AG08395 (cell line): Measurements from ENCODE around the gene FAM209A.

Source experiments
- DNase-seq: peaks from one replicate; pipeline ENCODE4 v3.0.0; 2012; ENCODE audit warnings: mixed read lengths, low spot score

FAM209A gene

DNA sequence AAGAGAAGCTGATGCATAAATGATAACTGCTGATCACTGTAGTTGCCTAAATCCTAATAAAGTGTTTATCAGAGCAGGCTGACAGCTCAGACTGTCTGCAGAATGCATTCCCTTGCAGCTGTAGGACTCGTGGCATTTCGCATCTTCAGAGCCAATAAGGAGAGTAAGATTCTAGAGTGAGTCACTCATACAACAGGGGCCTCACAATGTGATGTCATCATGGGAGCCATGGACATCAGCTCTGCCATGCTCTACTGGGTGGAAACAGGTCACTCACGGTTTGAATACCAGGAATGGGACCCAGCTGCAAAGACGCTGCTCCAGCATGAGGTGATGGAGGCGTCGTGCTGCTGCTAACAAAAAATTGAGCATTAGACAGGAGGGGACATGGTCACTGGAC, 15.9 kb downstream of the FAM209A start:
- DNase-seq: peak; percentile 30

DNA sequence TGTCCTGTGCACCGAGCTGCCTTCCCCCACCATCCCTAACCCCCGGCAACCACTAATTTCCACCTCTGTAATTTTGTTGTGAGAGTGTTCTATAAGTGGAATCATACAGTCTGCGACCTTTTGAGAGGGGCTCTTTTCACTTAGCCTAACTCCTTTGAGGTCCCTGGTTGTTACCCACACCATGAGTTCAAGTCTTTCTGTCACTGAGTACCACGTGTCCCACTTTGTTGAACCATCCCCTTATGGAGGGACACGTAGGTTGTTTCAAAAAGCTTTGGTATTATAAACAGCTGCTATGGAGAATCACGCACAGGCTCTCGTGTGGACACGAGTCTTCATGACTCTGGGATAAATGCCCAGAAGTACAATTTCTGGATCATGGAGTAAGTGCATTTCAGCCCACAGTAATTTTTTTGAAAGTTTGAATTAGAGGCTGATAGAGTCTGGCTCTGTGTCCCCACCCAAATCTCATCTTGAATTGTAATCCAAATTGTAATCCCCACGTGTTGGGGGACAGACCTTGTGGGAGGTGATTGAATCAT, 18.0 kb downstream of the FAM209A start:
- DNase-seq: peak; percentile 36

DNA sequence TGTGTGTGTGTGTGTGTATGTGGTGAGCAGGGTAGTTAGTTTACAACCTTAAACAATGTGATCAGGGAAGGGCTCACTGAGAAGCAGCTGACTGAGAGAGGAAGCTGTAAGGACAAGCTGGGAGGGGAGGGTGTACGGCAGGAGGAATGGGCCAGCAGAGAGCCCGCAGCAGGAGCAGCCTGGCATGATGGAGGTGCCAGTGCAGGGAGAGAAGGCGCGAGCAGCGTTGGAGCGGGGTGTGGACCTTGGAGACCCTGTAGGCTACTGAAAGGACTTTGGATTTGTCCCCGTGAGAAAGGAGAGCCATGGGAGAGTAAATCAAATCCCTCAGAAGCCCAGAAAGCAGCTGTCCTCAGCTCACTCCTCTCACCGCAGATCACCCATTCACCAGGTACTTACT, 27.0 kb downstream of the FAM209A start:
- DNase-seq: no peak

DNA sequence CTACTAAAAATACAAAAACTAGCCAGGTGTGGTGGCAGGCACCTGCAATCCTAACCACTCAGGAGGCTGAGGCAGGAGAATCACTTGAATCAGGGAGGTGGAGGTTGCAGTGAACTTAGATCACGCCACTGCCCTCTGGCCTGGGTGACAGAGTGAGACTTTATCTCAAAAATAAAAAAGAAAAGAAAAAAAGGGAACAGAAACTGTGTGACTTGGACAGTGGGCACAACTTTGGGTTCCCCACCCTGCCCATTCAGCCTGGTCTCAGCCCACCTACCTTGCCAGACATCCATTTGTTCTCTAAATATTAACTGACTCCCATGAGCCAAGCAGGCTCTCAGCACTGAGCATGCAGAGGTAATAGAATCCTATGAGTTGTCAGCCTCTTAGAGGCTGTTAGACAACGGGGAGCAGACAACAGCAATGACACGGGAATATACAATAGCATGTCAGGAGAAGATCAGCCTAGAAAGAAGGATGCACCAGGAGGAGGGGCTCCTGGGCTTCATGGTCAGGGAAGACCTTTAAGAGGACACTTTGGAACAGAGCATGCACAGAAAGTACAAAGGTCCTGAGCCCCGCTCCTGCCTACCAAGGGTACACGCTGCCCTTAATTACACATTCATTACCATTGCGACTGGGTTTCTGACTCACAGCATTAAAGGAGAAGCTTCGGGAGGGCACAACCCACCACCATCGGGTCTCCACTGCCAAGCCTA, 28.5 kb downstream of the FAM209A start:
- no peak for DNase-seq

DNA sequence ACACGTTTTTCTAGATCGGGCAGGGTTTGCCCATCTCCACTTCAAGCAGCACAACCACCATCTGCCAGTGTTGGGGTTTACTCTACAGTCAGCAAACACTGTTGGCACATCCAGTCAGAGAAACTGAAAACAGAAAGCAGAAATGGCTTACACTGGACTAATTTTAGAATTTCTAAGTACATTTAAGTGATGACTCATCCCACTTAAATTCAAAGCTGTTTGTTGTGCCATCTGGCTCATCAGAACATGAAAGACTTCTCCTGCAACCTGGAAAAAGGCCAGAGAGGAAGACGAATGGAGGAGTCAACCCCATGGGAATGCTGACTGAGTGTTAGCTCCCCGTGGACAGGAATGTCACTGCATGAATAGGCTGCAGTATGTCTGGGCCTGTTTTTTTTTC, 30.3 kb downstream of the FAM209A start:
- DNase-seq: peak; percentile 94

- no peak for DNase-seq
These were observed 34.4 kb downstream of the FAM209A start for GRCh38 chr20:56558968-56559367.

DNA sequence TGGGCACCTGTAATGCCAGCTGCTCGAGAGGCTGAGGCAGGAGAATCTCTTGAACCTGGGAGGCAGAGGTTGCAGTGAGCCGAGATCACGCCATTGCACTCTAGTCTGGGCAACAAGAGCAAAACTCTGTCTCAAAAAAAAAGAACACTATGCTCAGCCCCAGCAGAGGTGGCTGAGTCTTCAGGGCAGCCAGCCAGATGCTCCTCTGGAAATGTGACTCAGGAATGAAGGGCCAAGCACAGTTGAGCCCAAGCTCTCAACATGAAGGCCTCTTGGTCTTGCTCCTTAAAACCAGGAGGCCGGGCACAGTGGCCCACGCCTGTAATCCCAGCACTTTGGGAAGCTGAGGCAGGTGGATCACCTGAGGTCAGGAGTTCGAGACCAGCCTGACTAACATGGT, 40.0 kb downstream of the FAM209A start:
- DNase-seq: peak; percentile 58

GRCh38 chr20:56565511-56565910, 41.0 kb downstream of the FAM209A start:
- DNase-seq: no peak

DNA sequence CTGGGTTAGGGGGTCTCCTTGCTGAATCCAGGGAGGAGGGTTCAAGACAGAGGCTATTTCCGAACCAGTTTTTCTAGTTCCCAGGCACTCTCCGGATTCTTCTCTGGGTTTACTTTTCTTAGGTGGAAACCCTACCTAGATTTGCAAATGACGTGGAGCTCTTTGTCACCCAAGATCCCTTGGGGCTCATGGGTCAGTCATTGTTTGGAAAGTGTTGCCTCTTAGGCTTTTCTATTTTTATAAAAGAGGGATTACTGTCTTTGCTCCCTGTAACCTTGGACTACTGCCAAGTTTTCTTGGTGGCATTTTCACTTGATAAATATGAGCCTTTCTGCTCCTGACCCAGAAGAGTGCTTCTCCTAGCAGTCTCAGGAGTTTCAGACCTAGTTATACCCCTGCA, 42.1 kb downstream of the FAM209A start:
- DNase-seq: no peak

DNA sequence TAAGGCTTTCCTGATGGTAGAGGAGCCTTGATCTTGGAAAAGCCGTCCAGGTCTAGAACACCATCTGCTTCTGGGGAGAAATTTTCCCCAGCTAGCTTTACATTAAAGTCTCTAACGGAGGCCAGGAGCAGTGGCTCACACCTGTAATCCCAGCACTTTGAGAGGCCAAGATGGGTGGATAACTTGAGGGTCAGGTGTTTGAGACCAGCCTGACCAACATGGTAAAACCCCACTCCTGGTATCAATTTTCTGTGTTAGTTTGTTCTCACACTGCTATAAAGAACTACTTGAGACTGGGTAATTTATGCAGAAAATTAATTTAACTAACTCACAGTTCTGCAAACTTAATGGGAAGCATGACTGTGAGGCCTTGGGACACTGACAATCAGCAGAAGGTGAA, 46.3 kb downstream of the FAM209A start:
- no peak for DNase-seq

- DNase-seq: no peak
These were observed 47.6 kb downstream of the FAM209A start for GRCh38 chr20:56572172-56572571.

- DNase-seq: no peak
These were observed 49.4 kb downstream of the FAM209A start for GRCh38 chr20:56573986-56574385.

DNA sequence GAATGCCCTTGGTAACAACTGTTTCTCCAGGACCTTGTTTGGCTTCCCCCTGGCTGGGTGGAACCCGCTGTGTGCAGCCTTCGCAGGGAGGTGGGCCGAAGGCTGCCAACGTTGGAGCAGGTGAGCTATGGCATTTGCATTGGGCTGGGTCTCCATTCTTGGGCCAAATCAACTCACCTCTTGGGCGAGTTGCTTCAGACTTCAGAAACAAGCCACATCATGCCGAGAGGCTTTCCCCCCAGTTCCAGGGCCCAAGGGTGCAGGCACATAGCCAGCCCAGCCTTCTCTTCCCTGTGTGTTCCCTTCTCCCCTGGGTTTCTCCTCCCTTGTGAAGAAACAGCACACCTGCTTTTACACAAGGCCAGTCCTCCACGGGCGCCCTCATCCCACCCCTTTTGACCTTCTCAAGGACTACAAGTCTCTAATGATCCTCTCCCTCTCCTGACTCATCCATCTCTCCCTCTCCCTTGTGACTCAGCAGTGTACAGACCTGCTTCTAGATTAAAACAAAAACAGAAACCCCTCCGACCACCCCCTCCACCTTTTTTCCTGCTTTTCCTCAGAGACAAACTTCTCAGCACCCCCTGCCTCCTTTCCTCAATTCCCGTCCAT, 50.1 kb downstream of the FAM209A start:
- DNase-seq: no peak

GRCh38 chr20:56575157-56575556, 50.6 kb downstream of the FAM209A start:
- DNase-seq: no peak
